ENCODE measurements around the gene STK24. TPM values are rescaled to one million over a fixed set of nuclear protein-coding genes. Genes with fewer than 3 reads are reported as not detected.

STK24 gene
- total and polyA plus RNA-seq, 2 of the 8 experiments (the other 6 are each of a cell fraction or from before 2014, with no cell fraction given), result 62.8 to 143 TPM

- H3K27ac ChIP-seq (ENCODE audit: low read depth, low read length), result no peak overlapping the region
- H2AFZ ChIP-seq (ENCODE audit: low read length), result no peak overlapping the region
- no peak overlapping the region for H3K4me2 ChIP-seq (ENCODE audit: insufficient read depth in 1 of 2, low read depth in 2 of 2, low read length in 2 of 2)
- no peak for FAIRE-seq
- no peak overlapping the region for H2BK5ac ChIP-seq (ENCODE audit: low read depth, low read length)
- no peak overlapping the region for H4K91ac ChIP-seq (replicated peaks; ENCODE audit: insufficient read length, low read length)
- H3K18ac ChIP-seq (ENCODE audit: extremely low read depth, low read length), result no peak overlapping the region
- no peak overlapping the region for H2BK12ac ChIP-seq (ENCODE audit: low read depth, low read length)
- ChIA-PET CTCF (ENCODE audit: partially characterized antibody) (interaction anchor here (1.1 to 2.5 kb wide), 7 partner anchors 10 to 106 kb away, joined by 3 to 11 read pairs (median 4); no protein-coding TSS in a partner anchor), POLR2A (ENCODE audit: partially characterized antibody) (interaction anchor here (1.0 kb wide), 1 partner anchor 16 kb away, joined by 3 read pairs; no protein-coding TSS in a partner anchor)
- no peak overlapping the region for H2BK120ac ChIP-seq (replicated peaks; ENCODE audit: low read depth, low read length)
- H4K8ac ChIP-seq (ENCODE audit: extremely low read depth, insufficient read depth, low read length), result no peak overlapping the region
- H2BK15ac ChIP-seq (ENCODE audit: low read length), result no peak overlapping the region
- H3K56ac ChIP-seq (replicated peaks; ENCODE audit: insufficient read length, low read depth, low read length), result no peak overlapping the region
- H4K5ac ChIP-seq (ENCODE audit: insufficient read length, low read depth, low read length), result no peak overlapping the region
- no peak overlapping the region for H3K23ac ChIP-seq (ENCODE audit: insufficient read length)
- peaks cover 0 to 10% (median 6%) of the 10 kb centered on the region in 4 experiments; a peak in 2 of 8 replicates for H3K36me3 ChIP-seq (ENCODE audit: control insufficient read depth in 2 of 4, insufficient read depth in 4 of 4, low read length in 3 of 4)
- no peaks in the 10 kb centered on the region for H3K9me3 ChIP-seq (ENCODE audit: insufficient read depth in 2 of 2, low read depth in 1 of 2, low read length in 1 of 2)
- H3K4ac ChIP-seq (replicated peaks; ENCODE audit: insufficient read length, low read depth, low read length), result no peak overlapping the region
- no peaks in the 10 kb centered on the region for H3K27me3 ChIP-seq (replicated peaks in 1 of 4; ENCODE audit: control insufficient read depth in 3 of 4, extremely low read depth in 1 of 4, insufficient read depth in 3 of 4, low read length in 3 of 4)
- peaks cover 21% of the 10 kb centered on the region for H3K79me1 ChIP-seq (ENCODE audit: low read depth, low read length)
- no peak overlapping the region for H2BK20ac ChIP-seq (ENCODE audit: low read length)
- no peak overlapping the region for H2AK5ac ChIP-seq (ENCODE audit: low read depth, low read length)
- H3K79me2 ChIP-seq (ENCODE audit: control insufficient read depth in 1 of 2, insufficient read depth in 2 of 2, low read length in 2 of 2), result peaks cover 17 to 92% of the 10 kb centered on the region in 2 experiments
- WGBS, 2 experiments (ENCODE audit: extremely low coverage in 1 of 2, insufficient coverage in 1 of 2, insufficient read length in 1 of 2, insufficient replicate concordance in 2 of 2, low coverage in 1 of 2, low lambda C conversion rate in 2 of 2, missing lambda C conversion rate in 1 of 2), result 94% methylated on average over 5 of the region's 5 CpGs; no CpG with 5 or more reads in 1 of the 2 experiments
- peaks cover 7 to 18% (median 12%) of the 10 kb centered on the region in 4 experiments for H3K4me1 ChIP-seq (replicated peaks in 1 of 4; ENCODE audit: control insufficient read depth in 3 of 4, insufficient read depth in 4 of 4, low read length in 3 of 4)
- no peaks in the 10 kb centered on the region for H3K23me2 ChIP-seq (ENCODE audit: low read depth, low read length)
- H4K20me1 ChIP-seq (replicated peaks in 1 of 2; ENCODE audit: control insufficient read depth in 1 of 2, insufficient read depth in 2 of 2, low read length in 2 of 2), result peaks cover 29 to 33% of the 10 kb centered on the region in 2 experiments
- no peak overlapping the region for H3K9ac ChIP-seq (replicated peaks in 1 of 4; ENCODE audit: extremely low read depth in 1 of 4, low read depth in 3 of 4, low read length in 3 of 4)
- H3K14ac ChIP-seq (ENCODE audit: insufficient read length), result no peak overlapping the region
- H3K4me3 ChIP-seq (ENCODE audit: extremely low read depth in 1 of 4, insufficient read depth in 2 of 4, low read depth in 3 of 4, low read length in 4 of 4), result no peak overlapping the region
- no peak for DNase-seq (ENCODE audit: low read depth in 1 of 2, low spot score in 2 of 2)
- TF ChIP-seq HDAC2 (IDR thresholded peaks at IDR 0.05; ENCODE audit: borderline replicate concordance in 1 of 2, low read depth in 2 of 2, low read length in 2 of 2) (no peak), MAX (IDR thresholded peaks at IDR 0.05) (no peak), GABPA (IDR thresholded peaks at IDR 0.05; ENCODE audit: borderline replicate concordance, insufficient read depth, low read length) (no peak), SUZ12 (IDR thresholded peaks at IDR 0.05; ENCODE audit: low read length) (no peak), SP4 (IDR thresholded peaks at IDR 0.05; ENCODE audit: low read length) (no peak), CTCF (IDR thresholded peaks at IDR 0.05; ENCODE audit: control extremely low read depth in 1 of 3, insufficient read depth in 1 of 3, low read depth in 1 of 3, low read length in 3 of 3) (no peak), USF2 (IDR thresholded peaks at IDR 0.05; ENCODE audit: low read length) (no peak), E2F6 (IDR thresholded peaks at IDR 0.05) (no peak)
These were observed 29.5 kb downstream of the STK24 start for GRCh38 chr13:98547455-98547854.
